Loucy (cell line): ENCODE data around the gene ANKDD1B.

ENCODE experiments used
- H2AFZ ChIP-seq: fragments of 200-600 bp; sonication (generic); 2 replicates; pipeline ENCODE4 v1.6.0; 2016; ENCODE audit warnings: antibody characterized with exemption, mild to moderate bottlenecking, low read length, moderate library complexity
- H3F3A ChIP-seq: fragments of 200-600 bp; 2 replicates; pipeline ENCODE4 v1.6.0; 2016; ENCODE audit warnings: antibody characterized with exemption, low read depth, mild to moderate bottlenecking
- H3K27me3 ChIP-seq: fragments of 200-600 bp; sonication (generic); 2 replicates; pipeline ENCODE4 v1.6.1; 2014; ENCODE audit warnings: low read length, mild to moderate bottlenecking; ENCODE audit not compliant: insufficient read depth, poor library complexity, severe bottlenecking
- H3K36me3 ChIP-seq: fragments of 200-600 bp; sonication (generic); 2 replicates; pipeline ENCODE4 v1.6.1; 2016; ENCODE audit warnings: low read length; ENCODE audit not compliant: insufficient read depth
- H3K4me1 ChIP-seq: fragments of 200-600 bp; sonication (generic); 2 replicates; pipeline ENCODE4 v1.5.1; 2014; ENCODE audit warnings: low read length, mild to moderate bottlenecking; ENCODE audit not compliant: insufficient read depth, poor library complexity, severe bottlenecking
- H3K4me2 ChIP-seq: fragments of 200-600 bp; sonication (generic); 2 replicates; pipeline ENCODE4 v1.6.0; 2014; ENCODE audit warnings: antibody characterized with exemption, low read length, low read depth, mild to moderate bottlenecking; ENCODE audit not compliant: poor library complexity, severe bottlenecking
- H3K4me3 ChIP-seq: fragments of 200-600 bp; sonication (generic); 2 replicates; pipeline ENCODE4 v1.5.1; 2014; ENCODE audit warnings: low read length, mild to moderate bottlenecking, mixed read lengths; ENCODE audit not compliant: poor library complexity, severe bottlenecking
- H3K79me2 ChIP-seq: fragments of 200-600 bp; sonication (generic); 2 replicates; pipeline ENCODE4 v1.6.1; 2014; ENCODE audit warnings: low read length; ENCODE audit not compliant: insufficient read depth
- H3K9ac ChIP-seq: fragments of 200-600 bp; sonication (generic); 2 replicates; pipeline ENCODE4 v1.6.0; 2014; ENCODE audit warnings: mild to moderate bottlenecking, low read depth, low read length, moderate library complexity; ENCODE audit not compliant: poor library complexity, severe bottlenecking
- H3K9me2 ChIP-seq: fragments of 200-600 bp; sonication (generic); replicated peaks from 2 replicates; pipeline ENCODE4 v1.6.1; 2016; ENCODE audit warnings: low read depth, low read length, mixed read lengths
- H3K9me3 ChIP-seq: fragments of 200-600 bp; sonication (generic); 2 replicates; pipeline ENCODE4 v1.6.1; 2014; ENCODE audit warnings: mild to moderate bottlenecking, antibody characterized with exemption, low read length, low read depth; ENCODE audit not compliant: insufficient read depth
- H4K20me1 ChIP-seq: fragments of 200-600 bp; sonication (generic); 2 replicates; pipeline ENCODE4 v1.6.0; 2014; ENCODE audit warnings: antibody characterized with exemption, low read length, mild to moderate bottlenecking; ENCODE audit not compliant: insufficient read depth, poor library complexity, severe bottlenecking
- EZH2phosphoT487 ChIP-seq: fragments of 200-600 bp; IDR thresholded peaks from 2 replicates; pipeline ENCODE4 v1.6.1; 2018; ENCODE audit warnings: antibody characterized with exemption, mild to moderate bottlenecking, moderate library complexity, borderline replicate concordance
- TF ChIP-seq, protein P1 (sequence below): fragments of 200-600 bp; sonication (generic); conservative IDR thresholded peaks from 2 replicates; pipeline ENCODE4 v1.5.1; 2014; ENCODE audit warnings: mild to moderate bottlenecking, antibody characterized with exemption, low read length

Gene ANKDD1B

DNA sequence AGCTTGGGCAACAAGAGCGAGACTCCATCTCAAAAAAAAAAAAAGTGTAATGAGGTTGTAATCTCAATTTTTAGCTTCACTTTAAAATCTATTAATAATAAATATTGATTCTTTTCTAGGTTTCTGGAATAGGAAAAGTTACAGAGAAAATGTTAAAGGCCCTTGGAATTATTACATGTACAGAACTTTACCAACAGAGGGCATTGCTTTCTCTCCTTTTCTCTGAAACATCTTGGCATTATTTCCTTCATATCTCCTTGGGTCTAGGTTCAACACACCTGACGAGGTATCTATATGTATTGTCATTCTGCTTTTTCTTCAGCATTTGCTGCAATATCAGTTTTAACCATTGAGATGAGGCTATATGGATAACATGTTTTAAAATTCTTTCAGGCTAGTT, 26.6 kb upstream of the ANKDD1B start:
- Histone ChIP-seq H3K79me2 (no peaks in the 10 kb centered on the region), H2AFZ (no peak overlapping the region), H3K4me2 (no peak overlapping the region), H3K27me3 (no peaks in the 10 kb centered on the region), H3K9me3 (no peaks in the 10 kb centered on the region), H3K4me1 (no peaks in the 10 kb centered on the region), H3K9me2 (no peaks in the 10 kb centered on the region), H3K4me3 (no peak overlapping the region), H4K20me1 (no peaks in the 10 kb centered on the region), H3K36me3 (peaks cover 22% of the 10 kb centered on the region), H3F3A (no peaks in the 10 kb centered on the region), H3K9ac (no peak overlapping the region)
- TF ChIP-seq, protein P1, sequence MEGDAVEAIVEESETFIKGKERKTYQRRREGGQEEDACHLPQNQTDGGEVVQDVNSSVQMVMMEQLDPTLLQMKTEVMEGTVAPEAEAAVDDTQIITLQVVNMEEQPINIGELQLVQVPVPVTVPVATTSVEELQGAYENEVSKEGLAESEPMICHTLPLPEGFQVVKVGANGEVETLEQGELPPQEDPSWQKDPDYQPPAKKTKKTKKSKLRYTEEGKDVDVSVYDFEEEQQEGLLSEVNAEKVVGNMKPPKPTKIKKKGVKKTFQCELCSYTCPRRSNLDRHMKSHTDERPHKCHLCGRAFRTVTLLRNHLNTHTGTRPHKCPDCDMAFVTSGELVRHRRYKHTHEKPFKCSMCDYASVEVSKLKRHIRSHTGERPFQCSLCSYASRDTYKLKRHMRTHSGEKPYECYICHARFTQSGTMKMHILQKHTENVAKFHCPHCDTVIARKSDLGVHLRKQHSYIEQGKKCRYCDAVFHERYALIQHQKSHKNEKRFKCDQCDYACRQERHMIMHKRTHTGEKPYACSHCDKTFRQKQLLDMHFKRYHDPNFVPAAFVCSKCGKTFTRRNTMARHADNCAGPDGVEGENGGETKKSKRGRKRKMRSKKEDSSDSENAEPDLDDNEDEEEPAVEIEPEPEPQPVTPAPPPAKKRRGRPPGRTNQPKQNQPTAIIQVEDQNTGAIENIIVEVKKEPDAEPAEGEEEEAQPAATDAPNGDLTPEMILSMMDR: peak; percentile 58
- no peak for TF ChIP-seq EZH2phosphoT487

DNA sequence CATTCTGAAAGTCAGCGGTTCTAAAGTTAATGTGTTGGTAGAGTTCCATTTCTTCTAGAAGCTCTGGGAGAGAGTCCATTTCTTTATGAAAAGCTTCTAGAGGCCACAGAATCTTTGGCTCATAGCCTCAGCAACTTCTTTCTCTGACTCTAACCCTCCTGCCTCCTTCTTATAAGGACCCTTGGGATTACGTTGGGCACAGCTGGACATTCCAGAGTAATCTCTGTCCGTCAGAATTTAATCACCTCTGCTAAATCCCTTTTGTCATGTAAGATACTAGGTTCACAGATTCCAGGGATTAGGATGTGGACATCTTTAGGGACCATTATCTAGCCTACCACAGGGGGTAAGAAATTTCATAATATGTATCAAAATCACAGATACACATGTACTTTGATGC, 22.6 kb upstream of the ANKDD1B start:
- peaks cover 17% of the 10 kb centered on the region; the same call in 1 of the 2 replicates for H3K36me3 ChIP-seq
- H4K20me1 ChIP-seq: no peaks in the 10 kb centered on the region
- H3K9ac ChIP-seq: no peak overlapping the region
- no peaks in the 10 kb centered on the region for H3K79me2 ChIP-seq
- no peak overlapping the region for H3K4me2 ChIP-seq
- H3K4me3 ChIP-seq: no peak overlapping the region
- no peaks in the 10 kb centered on the region for H3K27me3 ChIP-seq
- H3K4me1 ChIP-seq: no peaks in the 10 kb centered on the region
- TF ChIP-seq, protein P1: no peak
- TF ChIP-seq EZH2phosphoT487: no peak
- H3K9me3 ChIP-seq: no peaks in the 10 kb centered on the region
- H3F3A ChIP-seq: no peaks in the 10 kb centered on the region
- H2AFZ ChIP-seq: no peak overlapping the region
- no peaks in the 10 kb centered on the region for H3K9me2 ChIP-seq

DNA sequence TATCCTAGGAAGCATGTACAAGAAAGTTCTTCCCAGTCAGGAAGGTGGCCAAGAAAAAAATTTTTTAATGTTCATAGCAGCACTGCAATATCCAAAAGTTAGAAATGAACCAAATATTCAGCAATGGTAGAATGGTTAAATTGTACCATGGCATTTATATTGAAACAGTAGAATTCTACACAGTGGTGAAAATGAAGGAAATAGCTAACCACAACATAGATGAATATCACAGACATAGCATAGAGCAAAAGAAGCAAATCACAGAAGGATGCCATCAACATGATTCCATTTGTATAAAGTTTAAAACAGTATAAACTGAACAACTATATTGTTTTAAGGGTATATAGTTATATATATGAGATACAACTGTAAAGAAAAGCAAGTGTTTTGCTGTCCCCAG, 10.7 kb upstream of the ANKDD1B start:
- H3K9me3 ChIP-seq: no peaks in the 10 kb centered on the region
- H3K27me3 ChIP-seq: no peaks in the 10 kb centered on the region
- peak overlapping the region; percentile 51 for H3K4me2 ChIP-seq
- H3K36me3 ChIP-seq: no peaks in the 10 kb centered on the region; the same call in 1 of the 2 replicates
- peaks cover 28% of the 10 kb centered on the region for H3K4me1 ChIP-seq
- H3F3A ChIP-seq: peaks cover 2% of the 10 kb centered on the region; the same call in 1 of the 2 replicates
- no peak overlapping the region for H2AFZ ChIP-seq
- no peak overlapping the region for H3K9ac ChIP-seq
- H3K79me2 ChIP-seq: no peaks in the 10 kb centered on the region
- H3K4me3 ChIP-seq: peak overlapping the region; percentile 19
- H3K9me2 ChIP-seq: no peaks in the 10 kb centered on the region
- TF ChIP-seq, protein P1: no peak
- no peak for TF ChIP-seq EZH2phosphoT487
- H4K20me1 ChIP-seq: no peaks in the 10 kb centered on the region
